GM18507 (cell line): ENCODE data around the gene TPK1.
"Not testable (repeated sequence)": the region's sequence is repeated elsewhere in the genome, so short reads cannot be mapped to it uniquely, and the experiment has no call there.

Experiments used
- DNase-seq: peaks from one replicate; pipeline ENCODE4 v3.0.0; 2011; ENCODE audit warnings: low read depth; ENCODE audit not compliant: insufficient read length; ENCODE audit errors: extremely low spot score
- FAIRE-seq: peaks from 2 replicates; lab custom pipeline; 2011; peaks lifted over from hg19 to GRCh38; lab: Jason Lieb, UNC

Gene TPK1

DNA sequence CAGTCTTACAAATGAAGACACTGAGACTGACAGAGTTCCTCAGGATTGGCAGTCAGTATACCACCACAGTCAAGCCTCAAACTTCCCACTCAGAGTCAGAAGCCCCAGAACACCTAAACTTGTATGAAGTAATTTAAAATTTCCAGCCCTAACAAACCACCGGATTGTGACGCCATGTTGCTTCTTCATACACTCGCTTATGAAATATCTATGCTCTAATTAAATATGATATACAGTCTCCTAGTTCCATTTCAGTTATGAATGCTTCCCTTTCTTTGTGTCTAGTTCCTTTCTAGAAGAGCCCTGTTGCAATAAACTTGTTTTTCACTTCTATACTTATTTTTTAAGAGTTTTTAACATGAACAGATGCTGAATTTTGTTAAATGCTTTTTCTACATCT, 260.4 kb downstream of the TPK1 start:
- DNase-seq (no peak), FAIRE-seq (no peak)

DNA sequence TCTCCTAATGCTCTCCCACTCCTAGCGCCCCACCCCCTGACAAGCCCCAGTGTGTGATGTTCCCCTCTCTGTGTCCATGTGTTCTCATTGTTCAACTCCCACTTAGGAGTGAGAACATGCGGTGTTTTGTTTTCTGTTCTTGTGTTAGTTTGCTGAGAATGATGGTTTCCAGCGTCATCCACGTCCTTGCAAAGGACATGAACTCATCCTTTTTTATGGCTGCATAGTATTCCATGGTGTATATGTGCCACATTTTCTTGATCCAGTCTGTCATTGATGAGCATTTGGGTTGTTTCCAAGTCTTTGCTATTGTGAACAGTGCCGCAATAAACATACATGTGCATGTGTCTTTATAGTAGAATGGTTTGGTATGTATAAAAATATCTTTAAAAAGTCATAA, 261.1 kb downstream of the TPK1 start:
- FAIRE-seq, DNase-seq: not testable (repeated sequence)

DNA sequence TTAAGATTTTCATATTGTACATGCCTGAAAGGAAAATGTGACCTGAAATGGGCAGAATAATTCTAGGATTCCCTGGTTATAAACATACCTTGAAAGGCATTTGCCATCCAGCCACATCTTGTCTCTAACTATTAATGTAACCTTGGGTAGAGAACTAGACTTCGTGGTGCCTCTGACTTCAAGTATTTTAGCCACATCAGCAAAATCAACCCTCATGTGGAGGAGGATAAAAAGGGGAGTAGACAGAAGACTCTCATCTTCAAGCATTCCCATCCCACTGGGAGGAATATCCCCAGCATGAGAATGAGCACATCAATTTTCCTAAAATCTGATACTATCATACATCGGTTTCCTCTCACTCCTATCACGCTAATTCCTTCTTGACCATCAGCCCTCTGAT, 267.6 kb downstream of the TPK1 start:
- FAIRE-seq (peak; percentile 26), DNase-seq (no peak)

DNA sequence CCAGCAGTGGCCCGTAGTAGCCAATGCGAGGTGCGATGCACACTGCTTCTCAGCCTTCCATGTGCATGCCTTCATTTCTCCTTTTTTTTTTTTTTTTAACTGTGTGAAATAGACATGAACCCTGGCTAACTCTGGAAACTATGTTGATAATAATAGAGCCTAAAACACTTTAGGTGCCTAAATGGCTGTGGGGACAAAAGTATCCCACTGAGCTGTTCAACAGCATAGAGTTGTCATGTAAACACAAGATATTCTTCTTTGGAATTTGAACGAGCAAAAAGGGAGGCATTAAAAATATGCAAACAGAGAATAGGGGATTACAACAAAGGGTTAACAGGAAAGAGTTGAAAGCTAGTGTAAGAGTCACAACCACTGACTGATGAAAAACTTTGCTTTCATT, 270.3 kb downstream of the TPK1 start:
- DNase-seq (no peak), FAIRE-seq (no peak)

DNA sequence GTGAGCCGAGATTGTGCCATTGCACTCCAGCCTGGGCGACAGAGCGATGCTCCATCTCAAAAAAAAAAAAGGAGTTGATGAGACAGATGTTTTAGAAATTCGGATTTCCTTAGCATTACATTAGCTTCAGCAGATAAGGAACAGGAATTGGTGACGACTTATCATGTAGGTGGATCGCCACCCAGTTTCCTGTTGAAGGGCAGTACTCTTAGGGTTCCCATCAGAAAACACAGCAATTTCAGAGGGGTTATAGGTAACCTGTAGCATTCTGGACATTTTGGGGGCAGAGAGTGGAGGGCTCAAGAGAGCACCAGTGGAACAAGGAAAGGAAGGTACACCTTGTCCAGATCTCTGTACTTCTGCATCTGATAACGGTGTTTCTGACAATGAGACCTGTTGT, 286.0 kb downstream of the TPK1 start:
- FAIRE-seq (no peak), DNase-seq (no peak)

- FAIRE-seq, result no peak
These were observed 287.3 kb downstream of the TPK1 start for GRCh38 chr7:144548556-144548955.

DNA sequence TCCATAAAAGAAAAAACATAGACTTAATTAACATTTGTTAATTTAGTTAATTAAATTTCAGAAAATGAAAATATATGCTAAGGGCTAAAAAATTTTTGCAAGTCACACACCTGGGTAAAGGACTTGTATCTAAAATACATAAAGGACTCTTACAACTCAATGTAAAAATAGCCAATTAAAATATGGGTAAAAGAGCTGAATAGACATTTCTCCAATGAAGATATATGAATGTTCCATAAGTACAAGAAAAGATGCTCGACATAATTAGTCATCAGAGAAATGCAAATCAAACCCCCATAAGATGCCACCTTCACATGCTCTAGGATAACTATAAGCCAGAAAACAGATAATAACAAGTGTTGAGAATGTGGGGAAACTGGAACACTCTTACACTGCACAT, 288.0 kb downstream of the TPK1 start:
- FAIRE-seq (no peak), DNase-seq (no peak)

More at GRCh38 chr7:144548556-144548955, 287.3 kb downstream of the TPK1 start:
- DNase-seq, result no peak

DNA sequence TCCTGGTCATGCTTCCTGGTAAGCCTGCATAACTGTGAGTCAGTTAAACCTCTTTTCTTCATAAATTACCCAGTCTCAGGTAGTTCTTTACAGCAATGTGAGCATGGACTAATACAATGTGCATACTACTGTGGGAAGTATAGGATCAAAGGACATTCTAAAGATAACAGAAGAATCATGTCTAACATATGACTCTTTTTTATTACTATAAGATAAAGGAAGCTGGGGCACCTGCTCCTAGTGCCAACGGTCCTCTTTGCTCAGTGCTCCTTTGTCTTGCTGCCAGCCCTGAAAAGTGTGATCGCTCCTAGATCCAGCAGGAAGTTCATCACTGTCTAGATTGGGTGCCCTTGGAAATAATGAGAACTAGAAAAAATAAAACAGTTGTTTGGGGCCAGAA, 289.1 kb downstream of the TPK1 start:
- FAIRE-seq, result no peak
- no peak for DNase-seq

DNA sequence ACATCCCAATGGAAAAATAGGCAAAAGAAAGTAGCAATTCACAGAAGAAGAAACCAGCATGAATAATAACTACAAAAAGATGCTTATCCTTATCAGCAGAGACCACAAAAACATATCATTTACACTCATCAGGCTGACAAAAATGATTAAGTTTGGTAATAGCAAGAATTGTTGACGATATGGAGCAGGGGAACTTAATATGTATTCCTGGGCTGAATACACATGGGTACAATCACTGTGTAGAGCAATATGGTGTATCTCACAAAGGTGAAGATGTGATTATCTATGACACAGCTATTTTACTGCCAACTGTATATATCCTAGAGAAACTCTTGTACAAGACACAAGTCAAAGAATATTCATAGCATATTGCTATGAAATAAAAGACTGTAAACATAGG, 290.5 kb downstream of the TPK1 start:
- no peak for FAIRE-seq
- no peak for DNase-seq

- FAIRE-seq (no peak), DNase-seq (no peak)
These were observed 301.0 kb downstream of the TPK1 start for GRCh38 chr7:144534655-144535395.

DNA sequence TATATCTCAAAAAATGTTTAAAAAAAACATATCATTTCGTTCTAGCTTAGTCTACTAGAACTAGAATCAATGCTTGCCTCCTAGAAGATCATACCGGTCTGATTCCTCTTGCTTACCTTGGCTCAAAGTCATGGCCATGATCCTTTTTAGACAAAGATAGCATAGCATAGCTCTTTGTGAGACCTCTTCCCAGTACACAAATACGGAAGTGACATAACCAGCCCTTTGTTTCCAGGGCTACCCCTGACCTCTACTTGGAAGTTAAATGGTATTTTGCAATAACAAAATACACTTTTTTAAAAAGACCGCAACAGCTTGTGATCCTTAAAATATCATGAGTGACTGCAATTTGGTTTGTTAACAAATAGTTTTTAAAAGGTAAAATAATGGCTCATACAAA, 301.7 kb downstream of the TPK1 start:
- DNase-seq (no peak), FAIRE-seq (no peak)

GRCh38 chr7:144531181-144531580, 304.7 kb downstream of the TPK1 start:
- no peak for FAIRE-seq
- no peak for DNase-seq

- DNase-seq, result peak; percentile 18
- FAIRE-seq, result peak; percentile 84
These were observed 306.5 kb downstream of the TPK1 start for GRCh38 chr7:144529269-144529926.

GRCh38 chr7:144528536-144529045, 307.3 kb downstream of the TPK1 start:
- FAIRE-seq (no peak), DNase-seq (no peak)

DNA sequence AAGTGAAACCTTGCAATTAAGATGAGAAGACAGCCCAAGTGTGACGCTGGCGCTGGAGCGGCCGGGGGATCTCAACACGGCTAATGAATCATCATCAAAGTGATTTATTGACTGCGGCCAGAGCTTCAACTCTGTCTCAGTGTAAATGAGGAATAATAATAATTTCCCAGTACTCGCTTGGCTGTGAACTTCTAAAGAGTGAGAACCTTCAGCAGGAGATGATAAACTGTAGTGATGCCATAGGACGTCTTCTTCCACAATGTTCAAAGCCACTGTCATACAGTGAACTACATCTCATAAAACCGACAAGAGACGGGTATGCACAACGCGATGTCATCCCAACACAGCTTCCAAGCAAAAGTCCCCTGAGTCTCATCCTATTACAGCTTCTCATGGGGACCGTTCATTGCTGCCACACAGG, 308.8 kb downstream of the TPK1 start:
- FAIRE-seq, result no peak
- DNase-seq, result no peak

DNA sequence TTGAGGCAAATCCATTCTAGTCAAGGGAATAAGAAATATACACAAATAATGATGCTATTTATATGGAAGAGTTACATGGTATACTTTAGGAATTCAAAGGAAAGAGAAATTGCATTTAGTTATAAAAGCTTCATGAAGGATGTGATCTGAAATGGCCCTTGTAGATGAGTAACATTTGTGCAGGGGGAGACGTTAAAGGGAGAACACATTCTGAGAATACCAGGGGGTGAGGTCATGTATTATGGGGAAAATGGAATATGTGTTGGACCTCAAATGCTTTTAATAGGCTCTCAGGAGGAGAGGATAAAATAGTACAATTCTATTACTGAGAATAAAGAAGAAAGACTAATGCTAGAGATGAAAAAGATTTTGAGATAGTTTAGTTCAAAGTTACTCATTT, 309.9 kb downstream of the TPK1 start:
- DNase-seq, result no peak
- no peak for FAIRE-seq

DNA sequence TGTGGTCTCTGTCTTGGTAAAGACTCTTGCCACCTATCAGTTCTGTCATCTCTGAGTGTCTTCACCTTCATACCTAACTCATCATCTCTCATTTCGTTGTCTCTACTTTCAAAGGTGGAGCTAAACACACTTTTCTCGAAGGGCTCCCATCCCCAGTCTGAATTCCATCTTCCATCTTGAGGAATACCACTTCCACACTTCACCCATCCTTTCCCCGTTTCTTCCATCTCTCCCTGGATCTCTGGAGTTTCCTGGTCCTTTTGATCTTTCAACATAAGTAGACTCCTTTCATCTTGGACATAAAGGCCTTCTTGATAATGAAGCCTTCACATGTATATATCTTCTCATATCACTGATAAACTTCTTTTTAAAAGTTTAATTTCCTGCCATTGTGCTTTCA, 311.6 kb downstream of the TPK1 start:
- FAIRE-seq, result no peak
- DNase-seq, result no peak

GRCh38 chr7:144523621-144524020, 312.2 kb downstream of the TPK1 start:
- no peak for DNase-seq
- no peak for FAIRE-seq

GRCh38 chr7:144519925-144520324, 315.9 kb downstream of the TPK1 start:
- FAIRE-seq, result no peak
- DNase-seq, result no peak

GRCh38 chr7:144518360-144518759, 317.5 kb downstream of the TPK1 start:
- no peak for FAIRE-seq

GRCh38 chr7:144517749-144518148, 318.1 kb downstream of the TPK1 start:
- FAIRE-seq (no peak), DNase-seq (no peak)

More at GRCh38 chr7:144518360-144518759, 317.5 kb downstream of the TPK1 start:
- DNase-seq, result no peak
